GM23338 (cell line): ENCODE data around the gene NGEF.

Source experiments
- CREB1 ChIP-seq: fragments of 250-450 bp; sonication (Bioruptor Pico); IDR thresholded peaks from 2 replicates; pipeline ENCODE4 v1.5.0; 2020; ENCODE audit warnings: low read depth, mild to moderate bottlenecking, moderate library complexity
- EZH2 ChIP-seq: fragments of 200-600 bp; sonication (generic); IDR thresholded peaks from one replicate; pipeline ENCODE4 v1.8.0; 2017; ENCODE audit warnings: antibody characterized with exemption, mild to moderate bottlenecking, low read depth; ENCODE audit not compliant: unreplicated experiment
- EZH2phosphoT487 ChIP-seq: fragments of 200-600 bp; sonication (generic); IDR thresholded peaks from one replicate; pipeline ENCODE4 v1.8.1; 2018; ENCODE audit warnings: antibody characterized with exemption; ENCODE audit not compliant: unreplicated experiment
- POLR2AphosphoS5 ChIP-seq: IDR thresholded peaks from 2 replicates; pipeline ENCODE4 v1.6.1; 2016; ENCODE audit warnings: antibody characterized with exemption, low read depth
- STAT1 ChIP-seq: IDR thresholded peaks from one replicate; pipeline ENCODE4 v1.6.1; 2016; ENCODE audit warnings: antibody characterized with exemption; ENCODE audit not compliant: unreplicated experiment
- ZNF331 ChIP-seq: fragments of 250-450 bp; sonication (Bioruptor Pico); IDR thresholded peaks from 2 replicates; pipeline ENCODE4 v1.5.0; 2020; ENCODE audit warnings: low read depth, mild to moderate bottlenecking, moderate library complexity
- TF ChIP-seq, protein P1 (sequence below), 2 experiments: fragments of 200-600 bp in 1 of 2; sonication (generic) in 1 of 2; conservative IDR thresholded peaks; 2 replicates each; pipeline versions ENCODE4 v1.5.1 to v1.6.1; 2016 to 2017; ENCODE audit warnings: antibody characterized with exemption in 2 of 2, low read depth in 2 of 2, mild to moderate bottlenecking in 2 of 2, moderate library complexity in 1 of 2
- TF ChIP-seq, protein P2 (sequence below): IDR thresholded peaks from one replicate; pipeline ENCODE4 v1.6.1; 2018; ENCODE audit warnings: antibody characterized with exemption; ENCODE audit not compliant: unreplicated experiment

DNA sequence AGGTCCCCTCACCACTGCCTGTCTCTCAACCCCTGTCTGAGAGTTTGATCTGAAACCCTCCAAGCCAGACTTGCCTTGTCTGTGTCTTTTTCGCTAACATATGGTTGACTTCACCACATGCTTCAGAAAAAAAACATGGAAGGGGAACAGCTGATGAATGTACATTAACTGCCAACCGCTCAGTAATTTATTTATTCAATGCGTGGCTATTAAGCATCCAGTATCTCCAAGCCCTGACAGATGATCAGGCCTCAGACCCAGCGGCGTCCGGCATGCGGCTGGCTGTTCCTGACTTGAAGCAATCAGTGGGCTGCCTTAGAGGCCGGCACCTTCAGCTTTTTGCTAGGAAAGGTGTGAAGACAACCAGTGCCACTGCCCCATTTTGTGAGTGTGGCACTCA is 62.3 kb downstream of the NGEF start:
- TF ChIP-seq, protein P1, sequence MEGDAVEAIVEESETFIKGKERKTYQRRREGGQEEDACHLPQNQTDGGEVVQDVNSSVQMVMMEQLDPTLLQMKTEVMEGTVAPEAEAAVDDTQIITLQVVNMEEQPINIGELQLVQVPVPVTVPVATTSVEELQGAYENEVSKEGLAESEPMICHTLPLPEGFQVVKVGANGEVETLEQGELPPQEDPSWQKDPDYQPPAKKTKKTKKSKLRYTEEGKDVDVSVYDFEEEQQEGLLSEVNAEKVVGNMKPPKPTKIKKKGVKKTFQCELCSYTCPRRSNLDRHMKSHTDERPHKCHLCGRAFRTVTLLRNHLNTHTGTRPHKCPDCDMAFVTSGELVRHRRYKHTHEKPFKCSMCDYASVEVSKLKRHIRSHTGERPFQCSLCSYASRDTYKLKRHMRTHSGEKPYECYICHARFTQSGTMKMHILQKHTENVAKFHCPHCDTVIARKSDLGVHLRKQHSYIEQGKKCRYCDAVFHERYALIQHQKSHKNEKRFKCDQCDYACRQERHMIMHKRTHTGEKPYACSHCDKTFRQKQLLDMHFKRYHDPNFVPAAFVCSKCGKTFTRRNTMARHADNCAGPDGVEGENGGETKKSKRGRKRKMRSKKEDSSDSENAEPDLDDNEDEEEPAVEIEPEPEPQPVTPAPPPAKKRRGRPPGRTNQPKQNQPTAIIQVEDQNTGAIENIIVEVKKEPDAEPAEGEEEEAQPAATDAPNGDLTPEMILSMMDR (conservative IDR thresholded peaks at IDR 0.05; ENCODE audit: low read depth in 2 of 2): no peak
- TF ChIP-seq, protein P2, sequence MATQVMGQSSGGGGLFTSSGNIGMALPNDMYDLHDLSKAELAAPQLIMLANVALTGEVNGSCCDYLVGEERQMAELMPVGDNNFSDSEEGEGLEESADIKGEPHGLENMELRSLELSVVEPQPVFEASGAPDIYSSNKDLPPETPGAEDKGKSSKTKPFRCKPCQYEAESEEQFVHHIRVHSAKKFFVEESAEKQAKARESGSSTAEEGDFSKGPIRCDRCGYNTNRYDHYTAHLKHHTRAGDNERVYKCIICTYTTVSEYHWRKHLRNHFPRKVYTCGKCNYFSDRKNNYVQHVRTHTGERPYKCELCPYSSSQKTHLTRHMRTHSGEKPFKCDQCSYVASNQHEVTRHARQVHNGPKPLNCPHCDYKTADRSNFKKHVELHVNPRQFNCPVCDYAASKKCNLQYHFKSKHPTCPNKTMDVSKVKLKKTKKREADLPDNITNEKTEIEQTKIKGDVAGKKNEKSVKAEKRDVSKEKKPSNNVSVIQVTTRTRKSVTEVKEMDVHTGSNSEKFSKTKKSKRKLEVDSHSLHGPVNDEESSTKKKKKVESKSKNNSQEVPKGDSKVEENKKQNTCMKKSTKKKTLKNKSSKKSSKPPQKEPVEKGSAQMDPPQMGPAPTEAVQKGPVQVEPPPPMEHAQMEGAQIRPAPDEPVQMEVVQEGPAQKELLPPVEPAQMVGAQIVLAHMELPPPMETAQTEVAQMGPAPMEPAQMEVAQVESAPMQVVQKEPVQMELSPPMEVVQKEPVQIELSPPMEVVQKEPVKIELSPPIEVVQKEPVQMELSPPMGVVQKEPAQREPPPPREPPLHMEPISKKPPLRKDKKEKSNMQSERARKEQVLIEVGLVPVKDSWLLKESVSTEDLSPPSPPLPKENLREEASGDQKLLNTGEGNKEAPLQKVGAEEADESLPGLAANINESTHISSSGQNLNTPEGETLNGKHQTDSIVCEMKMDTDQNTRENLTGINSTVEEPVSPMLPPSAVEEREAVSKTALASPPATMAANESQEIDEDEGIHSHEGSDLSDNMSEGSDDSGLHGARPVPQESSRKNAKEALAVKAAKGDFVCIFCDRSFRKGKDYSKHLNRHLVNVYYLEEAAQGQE: no peak
- TF ChIP-seq EZH2phosphoT487 (no peak), POLR2AphosphoS5 (no peak), EZH2 (no peak), ZNF331 (CRISPR knock-in tag) (no peak), CREB1 (CRISPR knock-in tag) (no peak), STAT1 (no peak)
